Measurements from ENCODE around the gene FNBP1. TPM values are rescaled to one million over a fixed set of nuclear protein-coding genes. Genes with fewer than 3 reads are reported as not detected.

The FNBP1 gene
- total and polyA plus RNA-seq, 2 of the 8 experiments (the other 6 are each of a cell fraction or from before 2014, with no cell fraction given), result 7.2 to 40.9 TPM

DNA sequence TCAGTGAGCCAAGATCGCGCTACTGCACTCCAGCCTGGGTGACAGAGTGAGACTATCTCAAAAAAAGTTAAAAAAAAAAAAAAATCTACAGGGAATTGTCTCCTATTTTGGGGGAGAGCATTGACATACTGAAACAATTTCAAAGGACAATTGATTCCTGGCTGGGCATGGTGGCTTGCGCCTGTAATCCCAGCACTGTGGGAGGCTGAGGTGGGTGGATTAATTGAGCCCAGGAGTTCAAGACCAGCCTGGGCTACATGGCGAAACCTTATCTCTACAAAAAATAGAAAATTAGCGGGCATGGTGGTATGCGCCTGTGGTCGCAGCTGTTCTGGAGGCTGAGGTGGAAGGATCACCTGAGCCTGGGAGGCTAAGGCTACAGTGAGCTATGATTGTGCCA lies 41.3 kb upstream of the FNBP1 start:
- Histone ChIP-seq H4K5ac (ENCODE audit: insufficient read length, low read depth, low read length) (no peak overlapping the region), H3K14ac (ENCODE audit: insufficient read length) (no peak overlapping the region), H2AK5ac (ENCODE audit: low read depth, low read length) (no peak overlapping the region), H3K23me2 (ENCODE audit: low read depth, low read length) (no peaks in the 10 kb centered on the region), H3K36me3 (ENCODE audit: control insufficient read depth in 2 of 4, insufficient read depth in 4 of 4, low read length in 3 of 4) (peaks cover 0 to 20% (median 11%) of the 10 kb centered on the region in 4 experiments; a peak in 6 of 8 replicates), H2BK120ac (replicated peaks; ENCODE audit: low read depth, low read length) (no peak overlapping the region), H3K4me3 (ENCODE audit: extremely low read depth in 1 of 4, insufficient read depth in 2 of 4, low read depth in 3 of 4, low read length in 4 of 4) (no peak overlapping the region), H4K91ac (replicated peaks; ENCODE audit: insufficient read length, low read length) (no peak overlapping the region), H3K23ac (ENCODE audit: insufficient read length) (no peak overlapping the region), H3K18ac (ENCODE audit: extremely low read depth, low read length) (no peak overlapping the region), H4K8ac (ENCODE audit: extremely low read depth, insufficient read depth, low read length) (no peak overlapping the region), H2AFZ (ENCODE audit: low read length) (no peak overlapping the region), H2BK5ac (ENCODE audit: low read depth, low read length) (no peak overlapping the region), H3K9me3 (ENCODE audit: insufficient read depth in 2 of 2, low read depth in 1 of 2, low read length in 1 of 2) (no peaks in the 10 kb centered on the region), H3K56ac (replicated peaks; ENCODE audit: insufficient read length, low read depth, low read length) (no peak overlapping the region), H2BK15ac (ENCODE audit: low read length) (no peak overlapping the region), H3K4me1 (replicated peaks in 1 of 4; ENCODE audit: control insufficient read depth in 3 of 4, insufficient read depth in 4 of 4, low read length in 3 of 4) (no peaks in the 10 kb centered on the region), H2BK12ac (ENCODE audit: low read depth, low read length) (no peak overlapping the region), H3K4me2 (ENCODE audit: insufficient read depth in 1 of 2, low read depth in 2 of 2, low read length in 2 of 2) (no peak overlapping the region), H3K4ac (replicated peaks; ENCODE audit: insufficient read length, low read depth, low read length) (no peak overlapping the region), H3K27ac (ENCODE audit: low read depth, low read length) (no peak overlapping the region), H4K20me1 (replicated peaks in 1 of 2; ENCODE audit: control insufficient read depth in 1 of 2, insufficient read depth in 2 of 2, low read length in 2 of 2) (peaks cover 0 to 1% of the 10 kb centered on the region in 2 experiments), H3K27me3 (replicated peaks in 1 of 4; ENCODE audit: control insufficient read depth in 3 of 4, extremely low read depth in 1 of 4, insufficient read depth in 3 of 4, low read length in 3 of 4) (no peaks in the 10 kb centered on the region), H3K79me2 (ENCODE audit: control insufficient read depth in 1 of 2, insufficient read depth in 2 of 2, low read length in 2 of 2) (no peaks in the 10 kb centered on the region), H2BK20ac (ENCODE audit: low read length) (no peak overlapping the region), H3K79me1 (ENCODE audit: low read depth, low read length) (no peaks in the 10 kb centered on the region; the same call in 1 of the 2 replicates), H3K9ac (replicated peaks in 1 of 4; ENCODE audit: extremely low read depth in 1 of 4, low read depth in 3 of 4, low read length in 3 of 4) (no peak overlapping the region)
- ChIA-PET CTCF (ENCODE audit: partially characterized antibody) (interaction anchor here (0.6 kb wide), 1 partner anchor 330 kb away, joined by 10 read pairs; no protein-coding TSS in a partner anchor), POLR2A (ENCODE audit: partially characterized antibody) (no interaction called here)
- WGBS, 2 experiments (ENCODE audit: extremely low coverage in 1 of 2, insufficient coverage in 1 of 2, insufficient read length in 1 of 2, insufficient replicate concordance in 2 of 2, low coverage in 1 of 2, low lambda C conversion rate in 2 of 2, missing lambda C conversion rate in 1 of 2), result 97% methylated on average over 7 of the region's 7 CpGs; no CpG with 5 or more reads in 1 of the 2 experiments
- DNase-seq (ENCODE audit: low read depth in 1 of 2, low spot score in 2 of 2) (no peak), FAIRE-seq (no peak)
- TF ChIP-seq JUN (IDR thresholded peaks at IDR 0.05; ENCODE audit: low read depth, low read length) (no peak), SUZ12 (IDR thresholded peaks at IDR 0.05; ENCODE audit: low read length) (no peak), MAFK (IDR thresholded peaks at IDR 0.05; ENCODE audit: low read depth, low read length) (no peak), BRCA1 (IDR thresholded peaks at IDR 0.05; ENCODE audit: low read depth, low read length) (no peak), CREB1 (IDR thresholded peaks at IDR 0.05) (no peak), CBX5 (IDR thresholded peaks at IDR 0.05; ENCODE audit: low read depth, low read length) (no peak), BACH1 (IDR thresholded peaks at IDR 0.05; ENCODE audit: low read length) (no peak), RXRA (IDR thresholded peaks at IDR 0.05; ENCODE audit: insufficient read depth, low read depth, low read length) (no peak), HDAC2 (IDR thresholded peaks at IDR 0.05; ENCODE audit: borderline replicate concordance in 1 of 2, low read depth in 2 of 2, low read length in 2 of 2) (no peak), POU5F1 (IDR thresholded peaks at IDR 0.05; ENCODE audit: low read depth, low read length) (no peak), TAF7 (optimal IDR thresholded peaks at IDR 0.05; ENCODE audit: borderline replicate concordance, low read depth, low read length) (no peak), NANOG (IDR thresholded peaks at IDR 0.05; ENCODE audit: insufficient read depth, low read depth, low read length, poor library complexity, severe bottlenecking) (no peak), NRF1 (IDR thresholded peaks at IDR 0.05; ENCODE audit: low read depth, low read length) (no peak)
- TF ChIP-seq, protein P1, sequence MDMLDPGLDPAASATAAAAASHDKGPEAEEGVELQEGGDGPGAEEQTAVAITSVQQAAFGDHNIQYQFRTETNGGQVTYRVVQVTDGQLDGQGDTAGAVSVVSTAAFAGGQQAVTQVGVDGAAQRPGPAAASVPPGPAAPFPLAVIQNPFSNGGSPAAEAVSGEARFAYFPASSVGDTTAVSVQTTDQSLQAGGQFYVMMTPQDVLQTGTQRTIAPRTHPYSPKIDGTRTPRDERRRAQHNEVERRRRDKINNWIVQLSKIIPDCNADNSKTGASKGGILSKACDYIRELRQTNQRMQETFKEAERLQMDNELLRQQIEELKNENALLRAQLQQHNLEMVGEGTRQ (IDR thresholded peaks at IDR 0.05; ENCODE audit: low read length), result no peak
